ENCODE results near the gene USH1C. TPM values are rescaled to one million over a fixed set of nuclear protein-coding genes. Genes with fewer than 3 reads are reported as not detected.

USH1C gene
- total RNA-seq, 1 experiment from 2014 or later, result 35.4 TPM

GRCh38 chr11:17510507-17511206 is 33.6 kb downstream of the USH1C start:
- no peak for DNase-seq (ENCODE audit: extremely low read depth, low read depth)

- no peak for DNase-seq (ENCODE audit: extremely low read depth, low read depth)
Measured at GRCh38 chr11:17508791-17509190, 35.4 kb downstream of the USH1C start.

GRCh38 chr11:17508306-17508705 is 35.9 kb downstream of the USH1C start:
- no peak for DNase-seq (ENCODE audit: extremely low read depth, low read depth)

GRCh38 chr11:17507773-17508172 is 36.4 kb downstream of the USH1C start:
- DNase-seq (ENCODE audit: extremely low read depth, low read depth), result no peak

- DNase-seq (ENCODE audit: extremely low read depth, low read depth), result no peak
Measured at GRCh38 chr11:17506942-17507341, 37.3 kb downstream of the USH1C start.

- no peak for DNase-seq (ENCODE audit: extremely low read depth, low read depth)
Measured at GRCh38 chr11:17506314-17506713, 37.9 kb downstream of the USH1C start.

- no peak for DNase-seq (ENCODE audit: extremely low read depth, low read depth)
Measured at GRCh38 chr11:17505146-17505545, 39.1 kb downstream of the USH1C start.

GRCh38 chr11:17504330-17505107 is 39.7 kb downstream of the USH1C start:
- DNase-seq (ENCODE audit: extremely low read depth, low read depth), result peak; percentile 49

- no peak for DNase-seq (ENCODE audit: extremely low read depth, low read depth)
Measured at GRCh38 chr11:17502630-17503029, 41.6 kb downstream of the USH1C start.

GRCh38 chr11:17500673-17501072 is 43.5 kb downstream of the USH1C start:
- no peak for DNase-seq (ENCODE audit: extremely low read depth, low read depth)

GRCh38 chr11:17498475-17498874 is 45.7 kb downstream of the USH1C start:
- DNase-seq (ENCODE audit: extremely low read depth, low read depth), result no peak

- DNase-seq (ENCODE audit: extremely low read depth, low read depth), result no peak
Measured at GRCh38 chr11:17498058-17498457, 46.2 kb downstream of the USH1C start.

- DNase-seq (ENCODE audit: extremely low read depth, low read depth), result no peak
Measured at GRCh38 chr11:17496406-17496805, 47.8 kb downstream of the USH1C start.

GRCh38 chr11:17494019-17494418 is 50.2 kb downstream of the USH1C start:
- no peak for DNase-seq (ENCODE audit: extremely low read depth, low read depth)

- DNase-seq (ENCODE audit: extremely low read depth, low read depth), result no peak
Measured at GRCh38 chr11:17490938-17491337, 53.3 kb downstream of the USH1C start.

GRCh38 chr11:17490232-17490631 is 54.0 kb downstream of the USH1C start:
- no peak for DNase-seq (ENCODE audit: extremely low read depth, low read depth)

GRCh38 chr11:17489751-17490150 is 54.5 kb downstream of the USH1C start:
- DNase-seq (ENCODE audit: extremely low read depth, low read depth), result no peak

- DNase-seq (ENCODE audit: extremely low read depth, low read depth), result no peak
Measured at GRCh38 chr11:17488563-17488962, 55.7 kb downstream of the USH1C start.

- no peak for DNase-seq (ENCODE audit: extremely low read depth, low read depth)
Measured at GRCh38 chr11:17486646-17487045, 57.6 kb downstream of the USH1C start.

GRCh38 chr11:17483505-17483904 is 60.7 kb downstream of the USH1C start:
- no peak for DNase-seq (ENCODE audit: extremely low read depth, low read depth)

- no peak for DNase-seq (ENCODE audit: extremely low read depth, low read depth)
Measured at GRCh38 chr11:17481905-17482304, 62.3 kb downstream of the USH1C start.

Measured in NCI-H460 (cell line).